ENCODE data around the gene CCDC24.

GRCh38 chr1:43963006-43963405 lies 28.4 kb upstream of the CCDC24 start:
- TF ChIP-seq CTCF (IDR thresholded peaks at IDR 0.05) (no peak), POLR2A (IDR thresholded peaks at IDR 0.05) (no peak)
